ENCODE measurements around the gene RGL4.

DNA sequence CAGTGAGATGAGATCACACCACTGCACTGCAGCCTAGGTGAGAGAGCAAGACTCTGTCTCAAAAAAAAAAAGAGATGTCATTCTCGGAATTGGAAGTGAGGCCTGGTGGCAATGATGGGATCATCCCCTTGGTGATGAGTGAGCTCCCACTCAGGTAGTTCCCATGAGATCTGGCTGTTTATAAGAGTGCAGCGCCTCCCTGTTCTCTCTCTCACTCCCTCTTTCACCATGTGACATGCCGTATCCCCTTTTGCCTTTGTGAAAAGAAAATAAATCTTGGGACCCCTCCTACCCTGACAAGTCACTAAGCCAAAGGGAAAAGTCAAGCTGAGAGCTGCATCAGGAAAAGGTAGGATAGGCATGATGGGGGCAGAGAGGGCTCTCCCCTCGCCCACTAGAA is 31.3 kb downstream of the RGL4 start:
- TF ChIP-seq, protein P1, sequence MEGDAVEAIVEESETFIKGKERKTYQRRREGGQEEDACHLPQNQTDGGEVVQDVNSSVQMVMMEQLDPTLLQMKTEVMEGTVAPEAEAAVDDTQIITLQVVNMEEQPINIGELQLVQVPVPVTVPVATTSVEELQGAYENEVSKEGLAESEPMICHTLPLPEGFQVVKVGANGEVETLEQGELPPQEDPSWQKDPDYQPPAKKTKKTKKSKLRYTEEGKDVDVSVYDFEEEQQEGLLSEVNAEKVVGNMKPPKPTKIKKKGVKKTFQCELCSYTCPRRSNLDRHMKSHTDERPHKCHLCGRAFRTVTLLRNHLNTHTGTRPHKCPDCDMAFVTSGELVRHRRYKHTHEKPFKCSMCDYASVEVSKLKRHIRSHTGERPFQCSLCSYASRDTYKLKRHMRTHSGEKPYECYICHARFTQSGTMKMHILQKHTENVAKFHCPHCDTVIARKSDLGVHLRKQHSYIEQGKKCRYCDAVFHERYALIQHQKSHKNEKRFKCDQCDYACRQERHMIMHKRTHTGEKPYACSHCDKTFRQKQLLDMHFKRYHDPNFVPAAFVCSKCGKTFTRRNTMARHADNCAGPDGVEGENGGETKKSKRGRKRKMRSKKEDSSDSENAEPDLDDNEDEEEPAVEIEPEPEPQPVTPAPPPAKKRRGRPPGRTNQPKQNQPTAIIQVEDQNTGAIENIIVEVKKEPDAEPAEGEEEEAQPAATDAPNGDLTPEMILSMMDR (conservative IDR thresholded peaks at IDR 0.05; ENCODE audit: low read depth, low read length): no peak
- TF ChIP-seq EZH2 (IDR thresholded peaks at IDR 0.05; ENCODE audit: borderline replicate concordance, low read depth, low read length, poor library complexity, severe bottlenecking): no peak

All from A673 (cell line).